Lower leg skin (tissue), 3 donors: Measurements from ENCODE around the gene ZNF385C.

Source experiments
- POLR2A ChIP-seq, 2 donors: fragments of 450-650 bp; IDR thresholded peaks; one replicate each; pipeline ENCODE4 v1.6.1; 2016 to 2017; ENCODE audit warnings: antibody characterized with exemption in 2 of 2, mild to moderate bottlenecking in 1 of 2, moderate library complexity in 1 of 2
- TF ChIP-seq, protein P1 (sequence below), 3 donors: fragments of 450-650 bp; IDR thresholded peaks; one replicate each; pipeline ENCODE4 v1.5.1; 2016; ENCODE audit warnings: antibody characterized with exemption in 3 of 3, mild to moderate bottlenecking in 3 of 3, moderate library complexity in 2 of 3

DNA sequence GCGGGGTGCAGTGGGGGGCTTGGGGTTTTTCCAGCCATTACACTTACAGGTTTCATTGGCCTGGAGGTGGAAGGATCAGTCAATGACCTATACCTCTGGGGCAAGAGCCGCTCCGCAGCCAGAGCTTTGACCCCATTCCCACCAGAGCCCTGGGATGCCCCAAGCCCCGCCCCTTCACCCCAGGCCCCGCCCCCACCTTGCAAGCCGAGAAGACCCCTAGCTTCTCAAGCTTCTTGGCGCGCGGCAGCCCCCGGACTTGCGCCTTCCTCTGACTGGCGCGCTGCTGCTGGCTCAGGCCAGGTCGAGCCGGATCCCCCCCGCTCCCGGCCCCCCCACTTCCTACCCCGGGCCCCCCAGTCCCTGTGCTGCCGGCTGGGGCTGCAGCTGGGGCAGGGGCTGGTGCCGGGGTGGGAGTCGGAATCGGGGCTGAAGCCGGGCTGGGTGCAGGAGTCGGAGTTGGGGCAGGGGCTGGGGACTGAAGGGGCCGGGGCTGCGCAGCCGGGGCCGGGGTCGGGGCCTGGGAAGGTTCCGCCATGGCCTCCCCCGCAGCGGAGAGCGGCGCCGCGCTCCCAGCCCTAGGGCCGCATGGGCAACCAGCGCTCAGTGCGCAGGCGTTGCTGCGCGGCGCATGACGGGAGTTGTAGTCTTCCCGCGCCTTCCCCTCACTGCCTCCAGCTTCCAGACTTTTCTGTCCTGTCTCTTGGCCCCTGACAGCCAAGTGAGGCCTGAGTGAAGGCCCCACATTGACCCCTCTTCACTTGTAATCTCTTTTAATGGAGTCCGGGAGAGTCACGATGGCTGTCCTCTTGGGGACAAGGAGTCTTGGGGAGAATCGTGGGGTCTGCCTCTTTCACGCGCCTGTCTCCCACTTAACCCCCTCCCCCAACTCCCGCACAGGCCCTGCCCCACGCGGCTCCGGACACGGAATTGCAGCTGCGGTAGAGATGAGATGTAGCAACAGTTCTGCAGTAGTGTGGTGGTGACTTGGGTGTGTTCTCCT, 22.8 kb upstream of the ZNF385C start, which contains the start of gene KAT2A:
- TF ChIP-seq, protein P1, sequence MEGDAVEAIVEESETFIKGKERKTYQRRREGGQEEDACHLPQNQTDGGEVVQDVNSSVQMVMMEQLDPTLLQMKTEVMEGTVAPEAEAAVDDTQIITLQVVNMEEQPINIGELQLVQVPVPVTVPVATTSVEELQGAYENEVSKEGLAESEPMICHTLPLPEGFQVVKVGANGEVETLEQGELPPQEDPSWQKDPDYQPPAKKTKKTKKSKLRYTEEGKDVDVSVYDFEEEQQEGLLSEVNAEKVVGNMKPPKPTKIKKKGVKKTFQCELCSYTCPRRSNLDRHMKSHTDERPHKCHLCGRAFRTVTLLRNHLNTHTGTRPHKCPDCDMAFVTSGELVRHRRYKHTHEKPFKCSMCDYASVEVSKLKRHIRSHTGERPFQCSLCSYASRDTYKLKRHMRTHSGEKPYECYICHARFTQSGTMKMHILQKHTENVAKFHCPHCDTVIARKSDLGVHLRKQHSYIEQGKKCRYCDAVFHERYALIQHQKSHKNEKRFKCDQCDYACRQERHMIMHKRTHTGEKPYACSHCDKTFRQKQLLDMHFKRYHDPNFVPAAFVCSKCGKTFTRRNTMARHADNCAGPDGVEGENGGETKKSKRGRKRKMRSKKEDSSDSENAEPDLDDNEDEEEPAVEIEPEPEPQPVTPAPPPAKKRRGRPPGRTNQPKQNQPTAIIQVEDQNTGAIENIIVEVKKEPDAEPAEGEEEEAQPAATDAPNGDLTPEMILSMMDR (IDR thresholded peaks at IDR 0.05), result no peak
- no peak for TF ChIP-seq POLR2A (IDR thresholded peaks at IDR 0.05)
